HG03575 (cell line): ENCODE data around the gene NKD2.
"Not testable (repeated sequence)": the region's sequence is repeated elsewhere in the genome, so short reads cannot be mapped to it uniquely, and the experiment has no call there.

Experiments
- ATAC-seq: cut with Tn5 transposase; IDR thresholded peaks from one replicate; pipeline ENCODE4 v1.9.1; 2021; ENCODE audit not compliant: unreplicated experiment, insufficient number of reproducible peaks, low FRiP score; ENCODE audit errors: extremely low read depth

The NKD2 gene

DNA sequence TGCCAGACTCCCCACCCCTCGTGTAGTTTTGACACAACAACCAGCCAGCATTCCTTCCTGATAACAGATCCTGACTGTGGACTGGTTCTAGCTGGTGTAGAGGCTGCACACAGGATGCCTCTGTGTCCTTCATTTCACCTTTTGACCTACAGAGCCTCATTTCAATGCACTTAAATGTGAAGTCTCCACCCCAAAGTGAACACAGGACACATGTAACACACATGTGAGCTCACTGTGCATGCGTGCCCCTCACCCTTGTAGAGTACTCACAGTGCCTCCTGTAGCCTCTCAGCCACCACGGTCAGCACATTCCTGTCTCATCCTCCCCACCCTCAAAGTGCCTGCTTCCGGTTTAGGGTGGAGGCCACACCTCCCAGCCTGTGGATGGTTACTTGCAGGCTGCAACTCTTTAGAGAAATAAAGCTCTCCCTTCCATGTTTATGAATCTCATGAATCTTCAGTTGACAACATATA lies 11.6 kb upstream of the NKD2 start:
- ATAC-seq, result no peak

DNA sequence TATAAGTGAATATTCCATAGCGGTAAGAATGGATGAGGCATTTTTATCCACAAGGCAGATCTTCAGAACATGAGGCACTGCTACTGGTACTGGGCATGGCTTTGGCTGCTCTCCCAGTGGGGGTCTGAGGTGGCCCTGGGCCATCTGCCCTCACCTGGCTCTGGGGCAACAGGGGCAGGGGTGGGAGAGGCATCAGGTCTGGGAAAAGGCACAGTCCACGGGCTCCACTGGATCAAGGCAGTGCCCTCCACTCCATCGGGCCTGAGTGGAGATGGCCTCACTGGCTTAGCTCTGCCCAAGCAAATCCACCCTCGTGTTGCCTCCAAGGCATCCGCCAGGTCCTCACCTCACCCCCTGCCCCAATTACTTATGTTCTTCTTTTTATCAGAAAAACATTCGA lies 10.9 kb upstream of the NKD2 start:
- ATAC-seq, result no peak

DNA sequence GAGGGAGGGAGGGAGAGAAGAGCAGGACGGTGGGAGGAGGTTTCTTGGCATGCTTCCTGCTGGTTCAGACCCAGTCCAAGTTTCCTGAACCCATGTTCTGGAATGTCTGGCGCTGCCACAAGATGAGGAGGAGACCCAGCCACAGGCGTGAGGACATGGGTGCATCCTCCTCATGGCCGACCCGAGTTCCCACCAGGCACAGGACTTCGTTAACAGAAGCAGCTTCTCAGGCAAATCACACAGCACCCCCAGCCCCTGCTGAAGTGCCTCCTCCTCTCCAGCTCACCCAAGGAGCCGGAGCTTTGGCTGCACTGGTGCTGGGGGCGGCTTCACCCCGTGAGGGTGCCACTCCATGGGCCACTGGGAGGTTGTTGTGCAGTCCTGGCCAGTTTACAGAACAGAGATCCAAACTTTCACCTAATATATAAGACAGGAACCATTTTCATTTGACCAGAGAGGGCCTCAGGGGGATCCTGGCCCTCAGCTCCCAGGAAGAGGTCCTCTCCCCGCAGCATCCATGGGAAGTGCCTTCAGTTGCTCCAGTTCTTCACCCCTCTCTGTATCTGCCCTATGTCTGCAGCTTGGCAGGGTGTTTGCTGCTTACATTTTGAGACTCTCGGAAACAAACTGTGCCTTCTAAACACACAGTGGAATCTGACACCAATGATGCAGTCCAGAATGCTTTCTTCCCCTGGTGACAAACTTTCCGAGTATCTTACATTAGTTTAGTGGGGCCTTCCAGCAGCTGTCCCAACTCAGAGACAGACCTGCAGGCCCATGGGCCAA lies 10.2 kb upstream of the NKD2 start:
- no peak for ATAC-seq

DNA sequence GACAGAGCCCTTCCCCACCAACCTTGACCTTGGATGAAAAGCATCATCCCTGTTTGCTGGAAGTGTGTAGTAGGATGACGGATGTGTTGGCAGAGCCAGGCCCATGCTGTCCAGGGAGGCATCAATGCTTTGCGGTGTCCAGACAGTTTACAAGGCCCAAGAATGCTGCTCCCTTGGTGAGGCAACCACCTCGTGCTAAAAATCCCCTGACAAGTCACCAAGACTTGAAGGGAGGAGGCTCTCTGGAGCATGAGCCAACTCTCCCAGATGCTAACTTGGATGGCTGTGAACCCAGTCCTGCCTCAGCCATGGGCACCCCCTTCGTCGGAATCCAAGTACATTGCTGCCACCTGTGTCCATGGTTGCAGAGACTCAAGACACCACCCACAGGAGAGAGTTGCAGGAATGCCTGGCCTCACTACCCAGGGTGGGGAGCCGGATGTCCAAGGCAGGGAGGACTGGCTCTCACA lies 9.5 kb upstream of the NKD2 start:
- no peak for ATAC-seq

DNA sequence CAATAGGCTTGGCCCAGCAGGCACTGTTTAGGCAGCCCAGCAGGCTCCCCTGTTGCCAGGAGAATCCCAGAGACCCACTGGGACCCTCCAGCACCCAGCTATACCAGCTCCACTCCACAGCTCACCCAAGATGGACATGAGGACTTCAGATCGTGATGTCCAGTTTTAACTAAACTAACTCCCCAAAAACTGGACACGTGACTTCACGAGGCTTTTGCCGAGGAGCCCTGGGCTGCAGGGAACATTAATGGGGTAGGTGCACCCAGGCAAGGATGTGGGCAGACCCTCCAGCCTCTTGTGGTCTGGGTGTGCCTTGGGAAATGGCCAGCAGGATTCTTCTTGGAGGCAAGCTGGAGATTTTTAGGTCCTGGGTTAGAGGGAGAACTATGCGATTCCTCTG lies 8.9 kb upstream of the NKD2 start:
- no peak for ATAC-seq

DNA sequence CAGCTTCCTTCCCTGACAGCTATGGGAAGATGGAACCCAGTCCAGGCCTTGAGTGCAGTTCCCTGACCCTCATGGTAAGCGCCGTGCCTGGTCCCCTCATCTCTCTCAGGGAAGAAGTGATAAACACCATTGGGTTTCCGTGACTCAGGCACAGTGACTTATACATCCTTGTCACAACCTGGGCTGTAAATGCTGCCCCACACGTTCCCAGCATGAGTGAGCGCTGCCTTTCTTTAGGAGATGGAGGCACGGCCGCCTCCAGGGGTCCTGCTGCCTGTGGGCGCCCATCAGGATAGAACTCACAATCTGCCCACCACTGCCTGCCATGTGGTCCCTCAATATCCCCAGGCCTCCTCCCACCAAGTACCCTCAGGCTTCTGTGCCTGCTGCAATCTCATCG lies 8.3 kb upstream of the NKD2 start:
- no peak for ATAC-seq

DNA sequence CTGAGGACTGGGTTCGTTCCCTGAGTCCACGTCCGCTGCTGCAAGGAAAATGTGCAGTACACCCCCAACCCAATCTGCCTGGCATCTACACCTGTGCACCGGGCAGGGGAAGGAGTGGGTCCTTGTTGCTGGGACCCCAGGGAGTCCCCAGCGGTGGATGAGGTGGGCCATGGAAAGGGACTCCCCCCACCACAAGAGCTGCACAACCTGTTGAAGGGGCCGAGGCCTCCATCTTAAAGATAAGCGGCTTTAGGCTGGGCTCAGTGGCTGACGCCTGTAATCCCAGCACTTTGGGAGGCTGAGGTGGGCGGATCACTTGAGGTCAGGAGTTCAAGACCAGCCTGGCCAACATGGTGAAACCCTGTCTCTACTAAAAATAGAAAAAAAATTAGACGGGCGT lies 7.8 kb upstream of the NKD2 start:
- ATAC-seq, result not testable (repeated sequence)

DNA sequence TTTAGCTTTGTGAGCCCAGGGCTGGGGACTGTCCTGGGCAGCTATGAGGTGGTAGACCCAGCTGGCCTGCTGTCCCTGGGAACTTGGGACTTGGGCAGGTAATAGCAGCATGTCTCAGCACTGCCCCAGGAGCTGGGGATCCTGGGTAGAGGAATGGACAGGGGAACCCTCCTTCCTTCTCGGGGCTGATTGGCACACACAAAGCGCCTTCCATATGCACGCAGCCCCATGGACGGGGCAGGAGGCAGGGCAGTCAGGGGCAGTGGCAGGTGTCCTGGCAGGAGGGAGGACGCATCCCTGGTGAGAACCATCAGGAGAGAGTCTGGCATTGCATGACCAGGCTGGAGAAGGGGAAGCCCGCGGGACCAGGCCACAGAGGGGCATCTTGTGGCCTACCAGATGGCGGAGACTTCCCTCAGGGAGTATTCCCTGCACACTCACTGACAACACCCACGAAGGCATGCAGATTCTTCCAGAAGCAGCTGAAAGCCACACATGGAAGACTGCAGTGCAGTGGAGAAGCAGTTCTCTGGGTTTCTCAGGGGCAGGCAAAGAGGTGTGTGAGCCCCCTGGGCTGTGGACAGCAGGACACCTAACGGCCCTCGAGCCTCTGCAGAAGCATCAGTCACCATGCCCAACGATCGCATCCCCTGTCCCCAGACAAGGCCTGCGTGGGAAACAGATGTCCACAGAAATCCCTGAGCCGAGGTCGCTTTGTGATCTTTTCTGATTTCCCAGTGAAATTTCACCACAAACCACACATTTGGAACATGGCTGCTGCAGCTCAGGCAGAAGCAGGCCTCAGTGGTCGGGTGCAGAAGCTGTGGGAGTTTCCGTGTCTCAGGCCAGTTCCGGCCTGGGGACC lies 7.0 kb upstream of the NKD2 start:
- ATAC-seq, result no peak

DNA sequence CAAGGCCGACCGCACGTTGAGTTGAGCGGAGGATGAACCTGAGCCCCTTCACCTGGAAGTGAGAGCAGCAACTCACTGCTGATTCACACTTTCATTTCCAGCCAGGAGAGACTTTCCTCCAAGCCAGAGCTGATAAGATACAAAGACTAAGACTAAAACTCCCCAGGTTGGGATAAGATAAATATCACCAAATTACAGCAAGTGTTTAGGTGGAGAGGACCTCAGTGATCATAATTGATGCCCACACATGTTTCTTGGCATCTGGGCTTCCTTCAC lies 6.4 kb upstream of the NKD2 start:
- ATAC-seq, result no peak

DNA sequence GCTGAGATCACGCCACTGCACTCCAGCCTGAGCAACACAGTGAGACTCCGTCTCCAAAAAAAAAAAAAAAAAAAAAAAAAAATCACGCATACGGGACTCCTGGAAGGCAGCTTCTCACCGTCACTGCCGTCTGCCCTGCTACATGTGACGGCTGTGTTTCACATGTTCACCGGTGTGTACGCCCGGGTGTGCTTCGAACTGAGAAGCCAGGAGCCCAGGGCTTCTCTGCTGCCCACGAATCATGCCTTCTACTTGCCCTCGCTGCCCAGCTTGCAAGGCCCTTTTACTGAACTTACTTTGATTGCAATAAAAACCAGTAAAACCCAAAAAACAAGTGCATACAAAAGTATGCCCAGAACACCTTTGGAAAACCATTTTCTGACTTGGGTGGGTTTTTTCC lies 5.8 kb upstream of the NKD2 start:
- ATAC-seq, result no peak

DNA sequence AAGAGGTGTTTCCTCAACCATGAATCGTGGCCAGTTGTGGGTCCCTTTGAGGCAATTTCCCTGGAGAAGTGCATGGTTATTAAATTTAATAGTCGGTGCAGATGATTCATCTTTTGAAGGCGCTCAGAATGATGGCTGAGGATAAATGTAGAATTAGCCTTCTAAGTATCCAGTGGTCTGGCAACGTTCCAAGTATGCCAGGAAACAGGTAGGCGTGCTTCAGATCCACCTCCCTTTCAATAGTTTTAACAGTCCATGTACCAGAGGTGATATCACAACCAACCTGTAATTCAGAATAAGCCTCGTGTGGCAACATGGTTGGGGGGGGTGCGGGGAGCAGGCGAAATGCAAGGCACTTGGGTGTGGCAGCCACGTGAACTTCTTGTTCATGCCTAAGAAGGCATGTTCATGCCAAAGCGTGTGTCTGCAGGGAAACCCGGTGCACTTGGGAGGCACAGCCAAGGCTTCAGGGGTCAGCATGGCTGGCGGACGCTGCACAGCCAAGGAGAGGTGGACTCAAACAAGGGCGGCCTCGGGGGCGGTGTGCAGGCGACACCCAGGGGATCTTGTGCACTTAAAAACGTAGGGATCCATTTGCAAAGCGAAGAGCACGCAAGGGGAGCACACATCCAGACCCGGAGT lies 5.2 kb upstream of the NKD2 start:
- no peak for ATAC-seq

DNA sequence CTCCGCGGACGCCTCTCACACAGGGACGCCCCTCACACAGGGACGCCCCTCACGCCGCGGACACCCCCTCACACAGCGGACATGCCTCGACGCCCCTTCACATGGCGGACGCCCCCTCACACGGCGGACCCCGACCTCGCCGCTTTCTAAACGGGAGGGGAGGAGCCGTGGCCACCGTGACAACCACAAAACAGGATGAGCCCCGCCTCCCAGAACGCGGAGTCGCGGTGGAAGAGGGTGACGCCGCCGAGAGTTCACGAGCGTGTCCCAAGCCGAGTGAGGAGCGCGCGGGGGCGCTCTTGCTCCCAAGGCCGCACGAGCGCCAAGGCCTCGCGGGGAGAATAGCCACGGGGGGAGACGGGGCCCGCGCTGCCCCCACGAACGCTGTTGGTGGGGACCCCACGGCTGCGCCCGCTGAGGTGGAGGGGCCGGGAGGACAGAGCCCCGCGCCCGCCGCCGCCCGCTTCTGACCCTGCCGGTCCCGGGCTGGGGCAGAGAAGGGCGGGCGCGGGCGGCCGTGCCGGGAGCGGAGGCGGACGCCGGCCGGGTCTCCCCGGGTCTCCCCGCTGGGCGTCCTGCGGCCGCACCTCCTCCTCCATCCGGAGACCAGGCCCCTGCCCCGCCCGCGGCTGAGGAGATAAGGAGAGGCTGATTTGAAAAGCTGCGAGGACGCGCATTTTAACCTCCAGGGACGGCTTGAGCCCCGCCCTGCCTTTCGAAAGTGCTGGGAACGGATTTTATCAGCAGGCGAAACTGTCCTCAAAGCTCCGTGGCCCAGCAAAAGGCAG lies 3.9 kb upstream of the NKD2 start:
- ATAC-seq, result no peak

DNA sequence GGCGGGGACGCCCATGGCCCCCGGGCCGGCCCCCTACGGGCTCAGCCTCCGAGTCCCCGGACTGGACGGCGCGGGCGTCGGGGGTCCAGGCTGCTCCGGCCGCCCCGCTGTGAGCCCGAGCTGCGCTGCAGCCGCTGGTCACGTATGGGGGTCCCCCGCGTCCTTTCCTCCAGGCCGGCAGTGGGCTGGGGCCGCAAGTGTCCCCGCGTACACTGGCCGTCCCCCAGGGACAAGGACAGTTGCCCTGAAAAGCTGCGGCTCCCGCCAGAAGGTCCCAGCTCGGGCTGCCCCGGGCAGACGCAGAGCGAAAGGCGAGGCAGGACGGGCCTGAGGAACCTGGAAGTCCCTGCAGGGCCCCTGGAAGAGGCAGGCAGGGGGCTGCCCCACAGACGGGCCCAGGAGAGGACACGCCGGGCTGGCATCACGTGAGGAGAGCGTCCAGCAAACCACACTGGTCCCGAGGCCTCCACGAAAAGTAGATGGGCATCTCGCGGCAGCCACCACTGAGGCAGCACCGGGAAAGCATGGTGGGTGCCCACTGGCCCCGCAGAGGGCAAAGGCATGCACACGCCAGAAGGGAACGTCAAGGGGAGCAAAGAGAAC lies 3.3 kb upstream of the NKD2 start:
- no peak for ATAC-seq

DNA sequence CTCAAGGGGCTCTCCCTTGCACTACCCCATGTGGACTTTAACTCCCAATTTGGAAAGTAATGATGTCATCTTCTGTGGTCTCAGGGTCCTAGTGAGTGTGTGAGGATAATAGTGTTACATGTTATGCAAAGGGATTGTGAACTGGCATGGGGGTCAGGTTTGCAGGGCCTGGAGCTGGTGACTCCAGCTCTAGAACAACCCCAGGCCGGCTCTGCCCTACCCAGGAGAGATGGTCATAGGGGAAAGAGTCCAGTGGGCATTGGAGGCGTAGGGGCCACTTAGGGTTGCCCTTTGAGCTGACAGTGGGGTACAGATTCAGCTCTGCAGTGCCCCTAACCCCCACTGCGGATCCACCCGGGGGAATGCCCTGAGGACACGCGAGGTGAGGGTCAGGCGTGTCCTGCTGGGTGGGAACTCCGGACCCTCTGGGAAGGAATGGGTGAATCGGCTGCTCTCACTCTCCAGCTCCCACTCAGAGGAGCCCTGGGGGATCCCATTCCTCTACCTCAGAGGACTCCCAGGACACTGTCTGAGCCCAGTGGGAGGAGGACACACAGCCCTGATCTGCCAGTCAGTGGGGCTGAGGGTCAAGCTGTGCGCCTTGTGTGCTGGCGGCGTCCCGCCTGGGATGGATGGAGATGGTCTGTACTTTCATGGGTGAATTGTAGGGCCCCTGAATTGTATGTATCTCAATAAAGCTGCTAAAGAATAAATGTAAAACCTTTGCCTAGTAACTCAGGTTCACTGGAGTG lies 2.5 kb upstream of the NKD2 start:
- no peak for ATAC-seq

DNA sequence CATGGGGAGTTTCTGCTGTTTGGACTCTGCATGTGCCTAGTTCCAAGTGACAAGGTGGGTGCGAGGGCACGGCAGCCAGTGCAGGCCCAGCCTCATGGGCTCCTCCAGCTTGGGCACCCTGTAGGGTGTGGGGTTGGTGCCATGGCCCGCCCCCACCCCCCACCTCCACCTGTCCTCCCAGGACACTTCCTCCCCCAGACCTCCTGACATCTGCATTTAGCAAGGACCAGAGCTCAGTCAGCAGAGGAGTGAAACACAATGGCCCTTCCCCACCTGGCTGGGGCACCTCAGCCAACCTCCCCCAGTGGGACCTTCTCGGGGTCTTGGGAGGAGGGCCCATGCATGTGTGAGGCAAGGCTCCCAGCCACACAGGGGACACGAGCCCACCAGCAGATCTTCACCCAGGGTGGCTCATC lies 1.9 kb upstream of the NKD2 start:
- ATAC-seq, result no peak

DNA sequence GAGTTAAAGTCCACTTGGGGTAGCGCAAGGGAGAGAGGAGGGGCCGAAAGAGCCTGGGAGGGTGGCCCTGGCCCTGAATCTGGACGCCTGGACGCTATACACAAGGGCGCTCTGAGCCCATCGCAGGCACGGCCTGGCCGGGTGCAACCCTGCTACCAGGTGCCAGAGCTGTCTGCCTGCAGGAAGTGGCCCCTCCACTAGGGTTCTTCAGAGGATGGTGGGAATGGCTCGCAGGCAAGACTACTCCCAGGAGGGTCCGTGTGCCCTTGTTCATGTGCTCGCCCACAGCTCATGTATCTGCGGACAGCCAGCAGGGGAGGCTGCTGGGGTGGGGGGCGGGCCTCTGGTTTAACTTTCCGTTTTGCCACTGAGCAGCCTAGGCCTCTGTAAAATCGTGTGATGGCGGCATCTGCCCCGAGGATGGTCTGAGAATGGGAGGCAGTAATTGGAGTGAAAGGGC lies 1.4 kb upstream of the NKD2 start:
- no peak for ATAC-seq

DNA sequence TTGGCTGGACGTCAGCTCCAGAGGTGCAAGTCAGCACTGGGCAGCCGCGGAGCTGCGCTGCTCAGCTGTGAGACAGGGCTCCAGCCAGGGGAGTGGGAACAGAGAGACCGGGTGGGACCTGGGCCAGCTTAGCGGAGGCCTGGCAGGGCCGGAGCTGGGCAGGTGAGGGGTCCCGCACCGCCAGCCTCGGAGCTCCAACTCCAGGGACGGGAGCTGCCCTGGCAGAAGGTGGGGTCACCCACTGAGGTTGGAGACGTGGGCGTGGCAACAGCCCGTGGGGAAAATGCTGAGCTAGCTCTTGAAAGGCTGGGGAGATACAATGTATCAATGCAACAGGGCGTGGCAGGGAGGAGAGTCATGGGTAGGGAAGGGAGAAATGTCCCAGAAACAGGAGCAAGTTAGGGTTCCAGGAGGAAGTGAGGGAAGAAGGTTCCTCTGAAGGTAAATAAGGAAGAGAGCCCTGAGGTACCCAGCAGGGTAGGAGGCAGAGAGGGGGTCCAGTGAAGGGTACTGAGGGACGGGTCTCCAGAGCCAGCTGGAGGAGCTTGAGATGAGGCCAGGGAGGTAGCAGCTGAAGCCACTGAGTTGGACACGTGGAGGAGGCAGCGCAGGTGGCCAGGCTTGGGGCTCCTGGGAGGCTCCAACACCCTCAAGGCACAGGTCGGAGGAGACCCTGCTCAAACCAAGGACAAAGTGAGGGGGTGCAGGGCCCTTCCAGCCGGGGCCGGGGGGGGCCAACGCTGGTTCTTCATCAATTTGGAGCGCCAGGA lies 736 bp upstream of the NKD2 start:
- no peak for ATAC-seq
